ENCODE data around the gene DOK6.
"Not testable (repeated sequence)": the region's sequence is repeated elsewhere in the genome, so short reads cannot be mapped to it uniquely, and the experiment has no call there.

DOK6 gene

GRCh38 chr18:69400253-69400975 is at the start of gene DOK6:
Gene DOK6, plus strand, starts transcription at chr18:69400888.
- no peak for DNase-seq (ENCODE audit: low read depth in 2 of 2, low spot score in 1 of 2)

GRCh38 chr18:69353023-69353422 is 47.7 kb upstream of the DOK6 start:
- DNase-seq (ENCODE audit: low read depth in 2 of 2, low spot score in 1 of 2), result no peak

GRCh38 chr18:69357590-69357989 is 43.1 kb upstream of the DOK6 start:
- DNase-seq (ENCODE audit: low read depth in 2 of 2, low spot score in 1 of 2), result no peak

DNA sequence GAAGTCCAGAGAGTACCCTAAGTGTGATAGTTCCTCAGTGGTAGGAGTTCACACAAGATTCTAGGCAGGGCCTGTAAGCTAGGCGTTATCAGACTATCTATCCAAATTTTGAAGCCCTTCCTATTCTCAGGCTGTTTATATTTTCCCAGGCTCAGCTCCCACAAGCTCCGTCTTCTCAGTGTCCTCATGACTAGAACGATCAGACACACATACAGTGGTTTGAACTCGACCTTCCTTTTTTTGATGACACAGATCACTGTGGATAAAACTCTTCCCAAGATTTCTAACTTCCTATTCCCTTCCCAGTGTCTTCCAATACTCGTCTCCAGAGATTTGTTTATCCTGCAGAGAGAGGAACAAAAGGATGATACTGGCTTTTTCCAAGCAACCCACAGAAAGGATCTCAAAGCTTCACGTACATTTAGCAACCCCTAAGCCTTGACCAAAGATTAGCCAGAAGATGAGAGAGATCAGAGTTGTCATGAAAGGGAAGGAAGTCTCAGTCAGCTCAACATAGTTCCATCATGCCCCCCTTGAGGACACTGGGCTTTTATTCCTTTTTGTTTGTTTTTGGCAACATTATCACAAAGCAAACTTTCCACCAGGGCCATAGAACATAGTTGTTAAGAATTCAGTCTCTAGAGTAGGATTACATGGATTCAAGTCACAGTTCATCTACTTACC is 42.3 kb upstream of the DOK6 start:
- DNase-seq (ENCODE audit: low read depth in 2 of 2, low spot score in 1 of 2), result no peak

- not testable (repeated sequence) for DNase-seq (ENCODE audit: low read depth in 2 of 2, low spot score in 1 of 2)
Observed at GRCh38 chr18:69359768-69360167, 40.9 kb upstream of the DOK6 start.

- DNase-seq (ENCODE audit: low read depth in 2 of 2, low spot score in 1 of 2), result no peak
Observed at GRCh38 chr18:69364930-69365329, 35.8 kb upstream of the DOK6 start.

- no peak for DNase-seq (ENCODE audit: low read depth in 2 of 2, low spot score in 1 of 2)
Observed at GRCh38 chr18:69365658-69366057, 35.0 kb upstream of the DOK6 start.

- no peak for DNase-seq (ENCODE audit: low read depth in 2 of 2, low spot score in 1 of 2)
Observed at GRCh38 chr18:69367104-69367503, 33.6 kb upstream of the DOK6 start.

DNA sequence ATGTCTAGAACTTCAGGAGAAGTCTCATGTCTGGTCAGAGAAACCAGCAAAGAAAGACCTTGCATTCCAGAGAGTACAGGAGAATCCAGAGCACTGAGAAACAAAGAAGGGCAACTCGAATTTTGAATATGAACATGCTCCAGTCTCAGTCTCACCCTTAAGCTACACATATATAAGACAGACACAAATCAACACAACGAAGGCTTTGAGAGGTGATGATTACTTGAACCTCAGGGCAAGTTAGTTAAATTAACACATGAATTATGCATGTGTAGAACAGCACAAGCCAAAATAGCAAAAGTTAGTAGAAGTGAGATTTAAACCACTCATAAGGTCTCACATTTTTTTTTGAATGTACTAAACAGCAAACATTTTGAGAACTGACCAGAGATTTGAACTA is 29.0 kb upstream of the DOK6 start:
- DNase-seq (ENCODE audit: low read depth in 2 of 2, low spot score in 1 of 2), result no peak

DNA sequence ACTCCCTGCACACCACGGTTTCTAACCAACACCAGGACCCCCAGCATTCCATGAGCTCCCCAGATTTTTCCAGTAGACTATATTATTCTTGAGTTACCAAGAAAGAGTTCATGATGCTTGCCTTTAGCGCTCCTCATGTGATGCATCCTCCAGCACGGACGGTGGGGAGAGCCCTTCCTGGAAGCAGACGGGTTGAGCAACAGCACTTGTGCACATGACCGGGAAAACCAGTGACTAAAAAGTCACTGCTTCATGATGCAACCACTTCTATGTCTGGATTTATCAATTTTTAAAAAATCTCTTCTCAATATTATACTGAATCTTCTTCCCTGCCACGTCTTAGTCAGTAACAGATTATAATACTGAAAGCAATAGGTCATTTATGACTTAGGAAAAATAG is 20.4 kb upstream of the DOK6 start:
- DNase-seq (ENCODE audit: low read depth in 2 of 2, low spot score in 1 of 2), result no peak

DNA sequence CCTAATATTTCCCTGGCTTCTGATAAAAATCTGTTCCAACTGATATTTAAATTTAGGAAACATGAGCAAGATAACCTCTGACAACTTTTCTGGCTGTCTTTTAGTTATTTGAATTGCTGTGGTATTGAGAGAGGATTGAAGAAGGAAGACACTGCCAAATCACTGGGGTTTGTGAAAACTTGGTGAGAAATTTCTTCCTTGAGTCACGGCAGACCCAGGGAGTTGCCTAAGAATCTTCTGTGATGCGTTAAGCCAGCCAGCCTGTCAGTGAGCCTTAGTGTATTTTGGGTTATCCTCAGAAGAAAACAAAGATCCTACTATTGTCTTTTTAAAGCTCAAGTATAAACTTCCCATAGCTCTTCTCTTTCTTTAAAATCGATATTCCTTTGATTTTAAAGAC is 17.5 kb upstream of the DOK6 start:
- no peak for DNase-seq (ENCODE audit: low read depth in 2 of 2, low spot score in 1 of 2)

GRCh38 chr18:69387186-69387585 is 13.5 kb upstream of the DOK6 start:
- DNase-seq (ENCODE audit: low read depth in 2 of 2, low spot score in 1 of 2), result no peak

DNA sequence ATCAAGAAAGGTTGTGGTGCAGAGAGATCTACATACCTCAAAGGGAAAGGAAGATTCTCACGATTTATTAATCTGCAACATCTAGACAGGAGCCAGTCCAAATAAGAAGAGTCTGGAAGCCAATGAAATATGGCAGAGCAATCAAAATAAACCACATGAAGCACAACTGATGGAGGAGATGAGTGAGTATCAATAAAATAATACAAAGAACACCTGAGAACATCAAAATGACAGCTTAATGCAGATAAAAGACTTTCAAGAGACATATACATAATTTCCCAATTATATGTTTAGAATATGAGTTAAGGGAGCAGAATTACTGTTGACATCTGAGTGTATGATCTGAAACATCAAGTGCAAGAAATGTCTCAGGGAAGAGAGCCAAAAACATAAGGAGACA is 12.5 kb upstream of the DOK6 start:
- DNase-seq (ENCODE audit: low read depth in 2 of 2, low spot score in 1 of 2), result no peak

GRCh38 chr18:69397096-69397495 is 3.6 kb upstream of the DOK6 start:
- no peak for DNase-seq (ENCODE audit: low read depth in 2 of 2, low spot score in 1 of 2)

DNA sequence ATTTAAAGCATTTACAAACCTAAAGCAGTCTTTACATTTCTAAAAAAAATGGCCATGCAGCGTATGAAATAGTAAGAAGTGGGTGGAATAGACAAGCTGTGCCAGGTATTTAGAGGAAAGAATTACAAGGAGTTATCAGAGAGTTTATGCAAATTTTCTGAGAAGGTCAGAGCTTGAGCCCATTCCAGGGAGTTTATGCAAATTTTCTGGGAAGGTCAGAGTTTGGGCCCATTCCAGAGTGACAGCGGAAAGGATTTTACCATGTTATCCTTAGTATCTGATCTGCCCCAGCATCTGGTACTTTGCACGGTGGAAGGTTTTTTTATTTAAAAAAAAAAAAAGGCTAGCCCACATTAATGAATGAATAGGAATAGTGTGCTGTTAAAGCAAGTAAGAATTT is 1.4 kb upstream of the DOK6 start:
- no peak for DNase-seq (ENCODE audit: low read depth in 2 of 2, low spot score in 1 of 2)

DNA sequence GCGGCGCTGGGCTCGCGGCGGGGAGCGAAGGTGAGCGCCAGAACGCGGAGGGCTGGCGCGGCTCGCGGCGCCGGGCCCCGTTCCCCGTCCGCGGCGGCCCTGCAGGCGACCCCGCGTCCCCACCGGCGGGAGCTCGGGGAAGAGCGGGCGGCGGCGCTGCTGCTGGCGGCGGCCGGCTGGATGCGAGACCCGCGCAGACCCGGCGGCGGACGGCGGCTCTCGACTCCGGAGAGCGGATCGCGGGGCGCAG is 213 bp downstream of the DOK6 start:
- DNase-seq (ENCODE audit: low read depth in 2 of 2, low spot score in 1 of 2), result no peak

DNA sequence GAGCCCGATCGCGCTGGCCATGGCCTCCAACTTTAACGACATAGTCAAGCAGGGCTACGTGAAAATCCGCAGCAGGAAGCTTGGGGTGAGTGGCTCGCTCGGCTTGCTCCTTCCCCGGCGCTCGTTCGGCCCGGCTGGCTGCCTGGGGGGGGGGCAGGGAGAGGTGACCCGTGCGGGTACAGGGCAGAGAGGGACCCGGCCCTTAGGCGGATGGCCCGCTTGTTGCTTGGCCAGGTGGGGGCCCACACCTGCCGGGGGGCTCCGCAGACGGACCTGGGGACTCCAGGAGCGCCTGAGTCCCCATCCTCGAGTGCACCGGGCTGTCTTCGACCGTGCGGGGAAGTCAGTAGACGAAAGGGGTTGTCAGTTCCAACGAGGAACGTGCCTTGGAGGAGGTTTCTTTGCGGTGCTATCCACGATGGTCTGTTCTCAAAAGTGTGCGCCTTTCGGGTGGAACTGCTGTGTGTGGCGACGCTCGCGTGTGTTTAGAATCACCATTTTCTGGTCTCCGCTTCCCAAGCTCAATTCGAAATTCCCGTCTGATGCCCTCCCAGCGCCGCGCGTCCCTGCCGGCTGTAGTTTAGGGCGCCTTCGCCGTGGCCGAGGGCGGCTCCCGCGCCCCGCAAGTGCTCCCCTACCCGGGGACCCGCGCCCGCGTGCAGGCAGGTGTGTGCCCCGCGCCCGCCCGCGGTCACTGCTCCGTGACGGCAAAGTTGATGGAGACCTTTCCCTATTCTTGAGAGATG is 711 bp downstream of the DOK6 start:
- DNase-seq (ENCODE audit: low read depth in 2 of 2, low spot score in 1 of 2), result no peak

- DNase-seq (ENCODE audit: low read depth in 2 of 2, low spot score in 1 of 2), result no peak
Observed at GRCh38 chr18:69401972-69402532, 1.4 kb downstream of the DOK6 start.

- no peak for DNase-seq (ENCODE audit: low read depth in 2 of 2, low spot score in 1 of 2)
Observed at GRCh38 chr18:69402533-69402989, 1.9 kb downstream of the DOK6 start.

- no peak for DNase-seq (ENCODE audit: low read depth in 2 of 2, low spot score in 1 of 2)
Observed at GRCh38 chr18:69408522-69408921, 7.8 kb downstream of the DOK6 start.

DNA sequence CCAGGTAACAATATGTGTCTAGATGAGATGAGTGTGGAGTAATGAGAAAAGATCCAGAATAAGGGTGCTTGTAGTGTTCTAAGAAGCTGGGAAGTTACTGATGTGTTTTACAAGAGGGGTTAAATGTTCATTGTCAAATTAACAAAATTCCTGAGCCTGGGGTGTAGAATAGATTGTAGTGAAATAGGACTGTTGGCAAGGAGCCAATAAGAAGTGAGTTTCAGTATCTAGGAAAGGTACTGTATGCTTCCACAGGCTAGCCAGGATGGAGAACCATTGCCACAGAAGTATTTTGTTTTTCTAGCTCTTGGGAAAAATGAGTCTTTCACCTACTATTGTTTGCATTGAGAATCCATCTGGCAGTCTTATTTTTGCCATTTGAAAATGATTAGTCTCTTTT is 10.5 kb downstream of the DOK6 start:
- no peak for DNase-seq (ENCODE audit: low read depth in 2 of 2, low spot score in 1 of 2)

GRCh38 chr18:69414184-69414583 is 13.5 kb downstream of the DOK6 start:
- DNase-seq (ENCODE audit: low read depth in 2 of 2, low spot score in 1 of 2), result no peak
